ENCODE results near the gene PARL.

- TF ChIP-seq CTCF (IDR thresholded peaks at IDR 0.05; ENCODE audit: low read depth, low read length) (no peak), EZH2phosphoT487 (IDR thresholded peaks at IDR 0.05; ENCODE audit: low read depth) (no peak)
These were observed 81.7 kb downstream of the PARL start for GRCh38 chr3:183802989-183803388.

All from OCI-LY3 (cell line).